GM18907 (cell line): ENCODE measurements around the gene MYBPC2.
"Not testable (repeated sequence)": the region's sequence is repeated elsewhere in the genome, so short reads cannot be mapped to it uniquely, and the experiment has no call there.

Source experiments
- ATAC-seq: cut with Tn5 transposase; IDR thresholded peaks from one replicate; pipeline ENCODE4 v1.9.1; 2021; ENCODE audit warnings: mild to moderate bottlenecking, moderate library complexity; ENCODE audit not compliant: unreplicated experiment

MYBPC2 gene

DNA sequence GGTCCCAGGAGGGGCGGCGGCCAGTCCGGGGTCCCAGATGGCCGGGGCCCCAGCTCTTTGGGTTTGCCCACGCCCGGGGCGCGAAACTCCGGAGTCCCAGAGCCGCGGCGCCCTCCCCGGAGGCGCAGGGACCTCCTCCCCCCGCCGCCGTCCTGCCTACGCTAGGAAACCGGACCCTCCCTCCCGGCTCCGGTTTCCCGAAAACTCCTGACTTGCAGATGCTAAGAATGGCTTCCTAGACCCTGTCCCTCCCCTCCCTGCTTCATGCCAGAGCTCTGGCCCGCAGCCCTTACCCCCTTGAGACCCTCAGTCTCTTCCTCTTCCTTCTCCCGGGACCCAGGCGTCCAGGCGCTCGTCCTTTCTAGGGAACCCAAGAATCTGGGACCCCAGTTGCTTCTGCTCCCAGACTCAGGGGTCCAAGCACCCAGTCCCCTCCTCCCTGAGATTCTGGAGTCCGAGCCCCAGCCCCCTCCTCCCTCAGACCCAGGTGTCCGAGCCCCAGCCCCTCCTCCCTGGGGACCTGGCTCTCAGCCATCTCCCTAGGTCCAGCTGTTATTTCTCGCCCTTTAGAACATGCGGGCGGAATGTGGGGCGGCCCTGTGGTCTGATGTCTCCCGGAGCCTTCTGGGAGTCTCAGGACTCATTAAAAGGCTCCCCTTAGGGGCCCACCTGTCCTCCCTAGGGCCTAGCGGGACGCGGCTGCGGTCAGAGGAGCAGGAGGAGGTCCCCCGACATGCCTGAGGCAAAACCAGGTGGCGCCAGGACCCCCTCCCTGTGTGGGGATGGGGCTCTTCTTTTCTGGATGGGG is at the start of gene MYBPC2:
MYBPC2 (plus strand) TSS at position 672 of the 808 bp plus-strand sequence; CDS start at position 734, 62 bp downstream.
- ATAC-seq = no peak

DNA sequence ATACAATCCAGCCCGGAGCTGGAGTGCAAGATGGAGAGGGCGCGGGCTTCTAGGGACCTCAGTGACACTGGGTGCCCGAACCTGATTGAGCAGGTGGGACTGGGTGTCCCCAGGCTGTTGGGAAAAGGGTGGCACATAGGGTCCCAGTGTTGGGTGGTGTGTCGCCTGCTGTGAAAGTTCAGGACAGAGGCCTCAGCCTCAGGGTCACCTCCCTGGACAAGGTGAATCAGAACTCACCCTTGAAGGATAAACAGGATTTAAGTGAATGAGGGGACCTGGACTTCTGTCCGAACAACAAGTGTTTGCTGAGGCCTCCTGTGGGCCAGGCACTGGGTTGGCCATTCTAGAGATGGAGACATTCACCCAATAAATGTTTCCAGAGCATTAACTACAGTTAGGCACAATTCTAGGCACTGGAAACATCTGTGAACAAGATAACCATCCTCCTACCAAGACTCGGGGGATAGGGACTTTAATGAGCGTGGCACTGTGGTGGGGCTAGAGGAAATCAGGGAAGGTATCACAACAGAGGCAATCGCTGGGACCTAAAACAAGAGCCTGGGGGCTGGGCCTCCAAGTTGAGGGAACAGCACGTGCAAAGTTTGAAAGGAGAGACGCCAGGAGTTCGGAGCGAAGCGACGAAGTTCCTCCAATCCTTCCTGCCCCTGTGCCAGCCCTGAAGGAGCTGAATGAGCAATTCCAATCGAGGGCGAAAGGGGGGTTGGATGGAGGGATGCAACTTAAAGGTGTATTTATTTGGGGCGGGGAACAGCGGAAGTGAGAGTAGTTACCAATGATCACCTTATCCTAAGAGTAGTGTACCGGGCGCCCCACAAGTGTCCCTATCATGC is 49.5 kb upstream of the MYBPC2 start:
- no peak for ATAC-seq

DNA sequence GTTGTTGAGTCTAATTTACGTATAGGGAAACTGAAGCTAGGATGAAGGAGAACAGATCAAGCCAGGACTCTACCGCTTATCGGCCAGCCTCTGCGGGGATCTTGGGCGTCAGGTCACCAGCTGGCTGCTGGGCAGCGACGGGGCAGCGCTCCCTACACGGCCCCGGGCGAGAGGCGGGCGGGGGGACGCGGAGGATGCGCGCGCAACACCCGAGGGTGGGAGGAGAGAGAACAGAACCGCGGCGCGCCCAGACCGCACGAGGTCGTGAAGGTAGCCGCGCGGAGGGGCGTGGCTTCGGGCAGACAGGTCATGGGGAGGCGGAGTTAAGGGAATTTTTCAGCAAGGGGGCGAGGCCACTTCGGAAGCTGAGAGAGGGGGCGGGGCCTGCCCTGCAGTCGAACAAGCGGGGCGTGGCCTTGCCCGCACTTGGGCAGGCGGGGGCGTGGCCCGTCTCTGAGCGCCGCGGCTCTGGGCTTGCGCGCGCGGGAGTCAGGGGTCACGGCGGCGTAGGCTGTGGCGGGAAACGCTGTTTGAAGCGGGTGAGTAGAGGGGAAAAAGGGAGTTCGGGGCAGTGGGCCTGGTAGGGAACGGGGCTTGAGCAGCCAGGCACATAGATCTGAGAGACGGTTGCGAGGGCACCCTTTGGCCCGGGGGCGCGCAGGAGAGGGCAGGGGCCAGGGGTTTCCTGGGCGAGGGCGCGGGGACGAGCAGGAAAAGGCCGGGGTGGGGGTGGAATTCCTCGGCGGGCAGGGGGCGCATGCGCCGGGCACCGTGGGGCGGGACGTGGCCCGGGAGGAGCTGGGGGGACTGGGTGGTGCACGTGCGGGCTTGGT is 48.6 kb upstream of the MYBPC2 start, which contains the start of gene POLD1:
POLD1 (plus strand) TSS at position 496 of the 833 bp plus-strand sequence. CDS start 14,505 bp downstream, outside the sequence.
- peak; percentile 74 for ATAC-seq

DNA sequence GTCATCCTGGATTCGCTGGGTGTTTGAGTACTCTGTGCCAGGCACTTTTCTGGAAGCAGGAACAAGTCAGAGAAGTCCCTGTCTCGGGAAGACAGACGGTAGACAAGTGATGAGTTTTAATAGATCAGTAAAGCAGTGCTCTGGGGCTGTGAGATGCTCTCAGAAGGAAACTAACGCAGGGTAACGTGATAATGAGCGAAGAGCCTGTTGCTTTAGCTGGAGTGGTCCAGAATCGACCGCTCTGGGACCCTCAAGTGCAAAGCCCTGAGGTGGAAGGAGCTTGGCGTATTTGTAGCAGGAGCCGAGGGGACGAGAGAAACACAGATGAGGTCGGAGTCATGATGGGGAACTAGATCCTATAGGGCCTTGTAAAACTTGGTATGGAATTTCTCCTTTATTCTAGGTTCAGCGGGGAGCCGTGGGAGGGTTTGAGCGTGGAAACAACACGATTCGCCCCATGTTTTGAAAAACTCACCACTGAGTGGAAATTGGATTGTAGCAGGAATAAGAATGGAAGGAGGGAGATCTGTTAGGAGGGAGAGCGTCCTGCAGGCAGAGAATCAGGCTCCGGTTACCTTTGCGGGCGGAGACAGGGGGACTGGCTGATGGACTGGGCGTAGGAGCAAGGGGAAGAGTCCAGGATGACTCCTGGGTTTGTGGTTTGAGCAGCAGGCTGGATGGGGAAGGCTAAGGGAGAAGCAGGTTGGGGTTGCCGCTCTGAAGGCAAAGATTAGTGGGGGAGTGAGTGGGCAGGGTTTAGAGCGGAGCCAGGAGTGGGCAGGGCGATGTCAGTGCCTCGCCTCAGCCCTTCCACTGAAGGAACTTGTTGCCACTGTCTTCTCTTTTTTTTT is 47.8 kb upstream of the MYBPC2 start:
- no peak for ATAC-seq

DNA sequence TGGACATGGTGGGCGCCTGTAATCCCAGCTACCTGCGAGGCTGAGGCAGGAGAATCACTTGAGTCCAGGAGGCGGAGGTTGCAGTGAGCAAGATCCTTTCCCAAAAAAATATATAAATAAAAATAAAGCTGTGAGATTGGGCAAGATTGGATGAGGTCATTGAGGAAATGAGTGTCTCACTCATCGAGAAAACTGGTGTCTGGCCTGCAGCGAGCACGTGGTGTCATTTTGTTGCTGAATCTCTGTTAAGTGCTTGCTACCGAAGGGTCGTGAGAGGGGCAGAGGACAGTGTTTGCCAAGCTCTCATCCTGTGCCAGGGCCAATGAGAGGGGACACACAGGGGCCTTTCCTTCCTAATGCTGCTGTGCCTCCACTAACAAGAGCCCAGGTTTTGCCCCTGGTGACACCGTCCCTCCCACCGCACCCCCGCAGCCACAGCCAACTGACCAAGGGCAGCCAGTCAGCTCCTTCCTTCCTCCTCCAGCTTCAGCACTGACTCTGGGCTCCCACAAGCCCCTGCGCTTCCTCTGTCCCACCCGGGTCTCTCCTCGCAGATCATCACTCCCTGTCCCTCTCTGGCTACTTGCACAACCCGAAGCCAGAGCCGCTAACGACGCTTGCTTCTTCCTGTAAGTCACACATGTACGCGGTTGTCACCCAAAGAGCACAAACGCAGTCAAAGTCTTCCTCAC is 45.4 kb upstream of the MYBPC2 start:
- no peak for ATAC-seq

DNA sequence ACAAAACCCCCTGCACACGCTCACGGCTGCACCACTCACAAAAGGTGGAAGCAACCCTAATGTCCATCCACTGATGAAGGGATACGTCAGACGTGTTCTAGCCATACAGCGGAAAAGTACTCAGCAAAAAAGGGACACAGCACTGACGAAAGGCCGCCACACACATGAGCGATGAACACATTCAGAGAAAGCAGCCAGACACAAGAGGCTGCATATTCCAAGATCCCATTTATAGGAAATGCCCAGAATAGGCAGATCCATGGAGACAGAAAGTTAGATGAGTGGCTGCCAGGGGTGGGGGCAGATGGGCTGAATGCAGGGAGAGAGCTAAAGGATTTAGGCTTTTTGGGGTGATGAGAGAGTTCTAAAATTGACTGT is 44.8 kb upstream of the MYBPC2 start:
- no peak for ATAC-seq

DNA sequence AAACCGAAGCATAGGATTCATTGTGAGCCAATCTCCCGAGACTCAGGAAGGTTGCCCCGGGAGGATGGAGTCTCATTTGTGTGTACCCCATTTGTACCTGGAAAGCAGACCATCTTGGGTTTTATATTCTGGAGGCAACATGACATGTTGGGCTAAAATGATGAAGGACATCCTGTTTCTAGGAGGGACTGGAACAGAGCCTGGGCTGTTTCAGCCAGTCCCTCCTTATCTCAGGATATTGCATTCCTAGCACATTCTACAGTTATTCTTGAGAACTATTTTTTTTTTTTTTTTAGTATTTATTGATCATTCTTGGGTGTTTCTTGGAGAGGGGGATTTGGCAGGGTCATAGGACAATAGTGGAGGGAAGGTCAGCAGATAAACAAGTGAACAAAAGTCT is 42.4 kb upstream of the MYBPC2 start:
- ATAC-seq = not testable (repeated sequence)

DNA sequence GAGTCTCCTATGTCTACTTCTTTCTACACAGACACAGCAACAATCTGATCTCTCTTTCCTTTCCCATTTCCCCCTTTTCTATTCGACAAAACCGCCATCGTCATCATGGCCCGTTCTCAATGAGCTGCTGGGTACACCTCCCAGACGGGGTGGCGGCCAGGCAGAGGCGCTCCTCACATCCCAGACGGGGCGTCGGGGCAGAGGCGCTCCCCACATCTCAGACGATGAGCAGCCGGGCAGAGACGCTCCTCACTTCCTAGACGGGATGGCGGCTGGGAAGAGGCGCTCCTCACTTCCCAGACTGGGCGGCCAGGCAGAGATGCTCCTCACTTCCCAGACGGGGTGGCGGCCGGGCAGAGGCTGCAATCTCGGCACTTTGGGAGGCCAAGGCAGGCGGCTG is 41.7 kb upstream of the MYBPC2 start:
- not testable (repeated sequence) for ATAC-seq

DNA sequence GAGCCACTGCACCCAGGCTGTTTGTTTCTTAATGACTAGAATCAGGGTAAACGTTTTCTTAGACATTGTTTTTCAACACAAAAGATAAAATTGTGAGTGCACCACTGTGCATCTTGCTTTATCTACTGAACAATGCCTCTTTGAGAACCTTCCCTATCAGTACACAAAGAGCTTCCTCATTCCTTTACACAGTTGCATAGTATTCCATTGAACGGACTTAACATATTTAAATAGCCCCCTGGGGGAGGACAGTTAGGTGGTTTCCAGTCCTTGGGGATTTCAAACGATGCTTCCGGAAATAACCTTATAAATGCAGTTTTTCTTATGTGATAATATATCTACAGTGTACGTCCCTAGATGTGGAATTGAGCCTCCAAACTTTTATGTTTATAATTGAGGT is 39.9 kb upstream of the MYBPC2 start:
- ATAC-seq = no peak

DNA sequence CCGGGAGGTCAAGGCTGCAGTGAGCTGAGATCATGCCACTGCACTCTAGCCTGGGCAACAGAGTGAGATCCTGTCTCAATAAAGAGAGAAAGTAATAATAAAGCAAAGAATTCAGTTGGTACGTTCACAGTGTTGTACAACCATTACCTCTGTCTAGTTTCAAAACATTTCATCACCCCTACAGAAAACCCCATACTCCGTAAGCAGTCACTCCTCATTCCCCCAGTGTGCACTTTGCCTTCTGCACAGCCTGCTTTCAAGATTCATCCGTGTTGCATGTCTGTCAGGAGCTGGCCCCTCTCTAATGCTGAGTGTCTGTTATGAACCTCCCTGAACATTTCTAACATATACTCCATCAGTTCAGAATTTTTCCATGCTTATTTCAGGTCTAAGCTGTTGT is 39.1 kb upstream of the MYBPC2 start:
- ATAC-seq = no peak

DNA sequence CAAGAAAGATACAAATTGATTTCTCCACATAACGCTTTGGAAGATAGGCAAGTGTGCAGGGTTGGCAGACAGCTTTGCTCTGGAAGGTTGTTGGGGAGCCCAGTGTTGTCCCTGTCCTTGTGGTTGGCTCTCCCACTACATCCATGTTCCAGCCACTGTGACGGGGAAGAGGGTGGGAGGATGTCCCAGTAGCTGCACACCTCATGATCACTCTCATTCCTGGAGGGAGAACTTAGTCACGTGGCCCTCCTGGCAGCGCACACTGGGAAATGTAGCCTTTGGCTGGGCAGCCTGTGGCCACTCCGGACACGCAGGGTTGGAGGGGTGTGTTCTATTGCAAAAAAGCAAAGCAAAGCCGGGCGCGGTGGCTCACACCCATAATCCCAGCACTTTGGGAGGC is 38.7 kb upstream of the MYBPC2 start:
- ATAC-seq = no peak

DNA sequence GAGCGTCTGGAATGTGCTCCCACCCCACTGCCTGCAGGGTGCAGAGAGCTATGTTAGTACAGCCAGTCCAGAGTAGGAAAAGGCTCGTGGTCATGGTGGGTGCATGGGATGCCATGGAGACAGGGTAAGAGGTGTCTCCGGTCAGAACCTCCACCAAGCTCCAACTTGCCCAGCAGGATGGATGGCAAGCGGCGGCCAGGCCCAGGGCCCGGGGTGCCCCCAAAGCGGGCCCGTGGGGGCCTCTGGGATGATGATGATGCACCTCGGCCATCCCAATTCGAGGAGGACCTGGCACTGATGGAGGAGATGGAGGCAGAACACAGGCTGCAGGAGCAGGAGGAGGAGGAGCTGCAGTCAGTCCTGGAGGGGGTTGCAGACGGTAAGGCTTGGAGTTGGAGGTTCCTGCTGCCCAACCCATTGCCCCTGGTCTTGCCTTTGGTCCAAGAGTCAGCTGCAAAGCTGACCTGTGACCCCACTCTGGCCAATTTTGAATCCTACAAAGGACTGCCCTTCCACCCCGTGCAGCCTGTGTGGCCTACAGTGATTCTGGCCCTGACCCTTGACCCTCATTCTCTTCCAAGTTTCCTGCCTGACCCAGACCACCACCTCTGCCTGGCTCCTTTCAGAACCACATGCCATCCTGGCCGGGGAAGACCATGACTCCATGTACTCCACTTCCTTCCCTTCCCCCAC is 33.9 kb upstream of the MYBPC2 start:
- ATAC-seq = no peak

DNA sequence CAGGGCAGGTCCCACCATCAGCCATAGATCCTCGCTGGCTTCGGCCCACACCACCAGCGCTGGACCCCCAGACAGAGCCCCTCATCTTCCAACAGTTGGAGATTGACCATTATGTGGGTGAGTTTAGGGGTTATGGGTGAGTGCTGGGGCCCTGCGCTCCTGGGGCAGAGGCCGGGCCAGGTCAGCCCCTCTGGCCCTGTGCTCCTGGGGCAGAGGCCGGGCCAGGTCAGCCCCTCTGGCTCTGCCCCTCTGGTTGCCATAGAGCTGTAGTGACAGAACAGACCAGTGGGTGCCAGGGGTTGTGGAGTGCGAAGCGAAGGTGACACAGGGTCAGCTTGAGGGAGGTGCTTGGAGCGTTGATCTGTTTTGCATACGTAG is 33.3 kb upstream of the MYBPC2 start:
- ATAC-seq = no peak

DNA sequence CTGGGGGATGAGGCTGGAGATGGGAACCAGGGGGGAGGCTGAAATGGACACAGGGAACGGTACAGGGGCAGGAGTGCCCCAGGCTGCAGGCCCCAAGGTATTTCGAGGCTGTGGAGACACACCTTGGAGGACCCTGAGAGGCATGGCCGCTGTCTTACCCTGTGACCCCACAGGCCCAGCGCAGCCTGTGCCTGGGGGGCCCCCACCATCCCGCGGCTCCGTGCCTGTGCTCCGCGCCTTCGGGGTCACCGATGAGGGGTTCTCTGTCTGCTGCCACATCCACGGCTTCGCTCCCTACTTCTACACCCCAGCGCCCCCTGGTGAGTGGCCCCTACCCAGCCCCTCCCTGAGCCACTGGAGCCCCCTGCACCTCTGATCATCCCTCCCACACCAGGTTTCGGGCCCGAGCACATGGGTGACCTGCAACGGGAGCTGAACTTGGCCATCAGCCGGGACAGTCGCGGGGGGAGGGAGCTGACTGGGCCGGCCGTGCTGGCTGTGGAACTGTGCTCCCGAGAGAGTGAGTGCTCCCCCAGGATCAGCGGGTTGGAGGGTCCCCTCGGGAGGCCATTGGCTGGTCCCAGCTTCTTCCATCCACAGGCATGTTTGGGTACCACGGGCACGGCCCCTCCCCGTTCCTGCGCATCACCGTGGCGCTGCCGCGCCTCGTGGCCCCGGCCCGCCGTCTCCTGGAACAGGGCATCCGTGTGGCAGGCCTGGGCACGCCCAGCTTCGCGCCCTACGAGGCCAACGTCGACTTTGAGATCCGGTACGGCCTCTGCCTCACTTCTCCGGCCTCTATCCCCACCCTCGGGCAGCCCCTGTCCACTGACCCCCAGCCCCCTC is 30.9 kb upstream of the MYBPC2 start:
- ATAC-seq = no peak

DNA sequence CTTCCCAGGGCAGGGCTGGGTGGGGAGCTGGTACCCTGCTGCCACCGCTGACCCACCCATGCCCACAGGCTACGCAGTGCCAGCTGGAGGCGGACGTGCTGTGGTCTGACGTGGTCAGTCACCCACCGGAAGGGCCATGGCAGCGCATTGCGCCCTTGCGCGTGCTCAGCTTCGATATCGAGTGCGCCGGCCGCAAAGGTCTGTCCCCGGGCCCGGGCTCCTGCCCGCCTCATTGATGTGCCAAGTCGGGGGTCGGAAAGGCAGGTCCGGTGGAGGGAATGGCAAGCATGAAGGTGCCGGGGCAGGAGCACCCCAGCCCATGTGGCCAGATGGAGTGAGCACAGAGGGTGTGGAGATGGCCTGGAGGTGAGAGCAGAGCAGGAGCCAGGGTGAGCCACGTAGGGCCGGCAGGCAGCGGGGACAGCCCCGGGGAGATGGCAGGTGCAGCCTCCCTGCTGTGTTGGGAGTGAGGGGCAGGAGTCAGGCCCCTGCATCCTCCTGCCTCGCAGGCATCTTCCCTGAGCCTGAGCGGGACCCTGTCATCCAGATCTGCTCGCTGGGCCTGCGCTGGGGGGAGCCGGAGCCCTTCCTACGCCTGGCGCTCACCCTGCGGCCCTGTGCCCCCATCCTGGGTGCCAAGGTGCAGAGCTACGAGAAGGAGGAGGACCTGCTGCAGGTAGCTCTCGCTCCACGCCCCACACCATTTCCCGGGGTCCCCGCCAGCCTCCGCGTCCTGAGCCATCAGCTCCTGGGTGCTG is 30.0 kb upstream of the MYBPC2 start:
- no peak for ATAC-seq

DNA sequence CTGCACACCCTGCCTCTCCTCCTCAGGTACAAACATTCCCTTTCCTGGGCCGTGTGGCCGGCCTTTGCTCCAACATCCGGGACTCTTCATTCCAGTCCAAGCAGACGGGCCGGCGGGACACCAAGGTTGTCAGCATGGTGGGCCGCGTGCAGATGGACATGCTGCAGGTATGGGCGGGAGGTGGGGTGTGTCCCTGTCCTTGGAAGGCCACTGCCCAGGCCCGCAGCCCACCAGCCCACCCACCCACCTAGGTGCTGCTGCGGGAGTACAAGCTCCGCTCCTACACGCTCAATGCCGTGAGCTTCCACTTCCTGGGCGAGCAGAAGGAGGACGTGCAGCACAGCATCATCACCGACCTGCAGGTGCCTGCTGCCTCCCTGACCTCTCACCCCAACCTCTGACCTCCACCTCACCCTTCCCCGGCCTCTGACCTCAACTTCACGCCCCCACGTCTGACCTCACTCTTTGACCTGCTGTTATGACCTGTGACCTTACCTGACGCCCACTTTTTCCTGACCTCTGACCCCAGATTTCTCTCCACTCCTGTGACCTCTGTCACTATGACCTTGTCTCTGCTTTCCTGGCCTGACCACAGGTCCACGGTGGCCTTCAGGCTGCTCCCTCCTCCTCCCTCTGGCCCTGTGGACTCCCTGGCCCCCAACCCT is 26.4 kb upstream of the MYBPC2 start:
- no peak for ATAC-seq

DNA sequence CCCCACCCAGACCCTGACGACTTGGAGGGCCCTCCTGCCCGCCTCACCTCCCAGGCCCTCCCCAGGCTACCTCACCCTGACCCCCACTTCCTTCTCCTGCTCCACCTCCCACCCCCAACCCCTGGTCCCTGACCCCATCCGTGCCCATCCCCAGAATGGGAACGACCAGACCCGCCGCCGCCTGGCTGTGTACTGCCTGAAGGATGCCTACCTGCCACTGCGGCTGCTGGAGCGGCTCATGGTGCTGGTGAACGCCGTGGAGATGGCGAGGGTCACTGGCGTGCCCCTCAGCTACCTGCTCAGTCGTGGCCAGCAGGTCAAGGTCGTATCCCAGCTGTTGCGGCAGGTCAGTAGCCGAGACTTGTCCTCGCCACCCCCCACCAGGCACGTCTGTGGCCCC is 25.9 kb upstream of the MYBPC2 start:
- no peak for ATAC-seq
